Urinary bladder (tissue), 4 donors: Measurements from ENCODE around the gene ZBTB2. TPM values are rescaled to one million over a fixed set of nuclear protein-coding genes. Genes with fewer than 3 reads are reported as not detected.
A peak's percentile ranks its signal among the peaks of the same experiment; 100 is the strongest.

Experiments used
- DNase-seq: peaks from one replicate; pipeline ENCODE4 v3.0.0-alpha.2; 2015; ENCODE audit errors: extremely low spot score
- H3K27ac ChIP-seq: one replicate; pipeline ENCODE4 v1.5.1; 2013; ENCODE audit warnings: low read depth, mild to moderate bottlenecking, moderate library complexity
- H3K36me3 ChIP-seq: one replicate; pipeline ENCODE4 v1.6.1; 2013; ENCODE audit warnings: mild to moderate bottlenecking, moderate library complexity; ENCODE audit not compliant: insufficient read depth
- H3K4me1 ChIP-seq: one replicate; pipeline ENCODE4 v1.6.1; 2013; ENCODE audit warnings: mild to moderate bottlenecking, moderate library complexity; ENCODE audit not compliant: insufficient read depth
- H3K4me3 ChIP-seq: one replicate; pipeline ENCODE4 v1.5.1; 2013; ENCODE audit warnings: low read depth, low read length
- WGBS: extraction: QIAGEN DNeasy Blood & Tissue Kit; methylation state at CpG from one replicate; pipeline ENCODE4 v1.1.7; 2013; 5-methylcytosine and 5-hydroxymethylcytosine counted together
- polyA plus RNA-seq: library from polyadenylated mRNA; stranded (reverse); fragments of 200-250 nt; gene quantifications from one replicate; pipeline ENCODE4 v1.2.3, GENCODE V29; 2013
- total RNA-seq: library from RNA; depleted of rRNA; stranded (reverse); fragments of >200 nt; gene quantifications from one replicate; pipeline ENCODE4 v1.2.3, GENCODE V29; 2014
- donor health status: healthy with polysubstance abuse.
- donor health status: healthy.

ZBTB2 gene
- total and polyA plus RNA-seq, 2 donors = 10.3 to 14.2 TPM

- Histone ChIP-seq H3K4me3 (no peak overlapping the region), H3K36me3 (peaks cover 4% of the 10 kb centered on the region), H3K27ac (no peak overlapping the region), H3K4me1 (no peaks in the 10 kb centered on the region)
- WGBS = 96% methylated on average over 3 of the region's 3 CpGs
- DNase-seq = no peak
These were observed 23.4 kb upstream of the ZBTB2 start for GRCh38 chr6:151414641-151415260.

- 97% methylated on average over 8 of the region's 8 CpGs for WGBS
- DNase-seq = no peak
- H3K27ac ChIP-seq = no peak overlapping the region
- H3K4me3 ChIP-seq = no peak overlapping the region
- H3K36me3 ChIP-seq = peaks cover 4% of the 10 kb centered on the region
- H3K4me1 ChIP-seq = no peaks in the 10 kb centered on the region
These were observed 22.2 kb upstream of the ZBTB2 start for GRCh38 chr6:151413372-151414145.

GRCh38 chr6:151412909-151413308 is 21.6 kb upstream of the ZBTB2 start:
- Histone ChIP-seq H3K4me1 (no peaks in the 10 kb centered on the region), H3K4me3 (no peak overlapping the region), H3K36me3 (peaks cover 3% of the 10 kb centered on the region), H3K27ac (no peak overlapping the region)
- no peak for DNase-seq
- 90% methylated on average over 3 of the region's 3 CpGs for WGBS

GRCh38 chr6:151409679-151410078 is 18.3 kb upstream of the ZBTB2 start:
- no peak for DNase-seq
- H3K27ac ChIP-seq = no peak overlapping the region
- H3K36me3 ChIP-seq = no peaks in the 10 kb centered on the region
- no peak overlapping the region for H3K4me3 ChIP-seq
- 92% methylated on average over 7 of the region's 7 CpGs for WGBS
- no peaks in the 10 kb centered on the region for H3K4me1 ChIP-seq

GRCh38 chr6:151409260-151409659 is 17.9 kb upstream of the ZBTB2 start:
- WGBS = 88% methylated on average over 2 of the region's 2 CpGs
- DNase-seq = no peak
- Histone ChIP-seq H3K36me3 (no peaks in the 10 kb centered on the region), H3K27ac (no peak overlapping the region), H3K4me1 (no peaks in the 10 kb centered on the region), H3K4me3 (no peak overlapping the region)

GRCh38 chr6:151408858-151409257 is 17.5 kb upstream of the ZBTB2 start:
- Histone ChIP-seq H3K4me3 (no peak overlapping the region), H3K36me3 (no peaks in the 10 kb centered on the region), H3K27ac (no peak overlapping the region), H3K4me1 (no peaks in the 10 kb centered on the region)
- no peak for DNase-seq
- WGBS = 95% methylated on average over 2 of the region's 2 CpGs

GRCh38 chr6:151403919-151404308 is 12.6 kb upstream of the ZBTB2 start:
- no peak overlapping the region for H3K4me3 ChIP-seq
- H3K36me3 ChIP-seq = no peaks in the 10 kb centered on the region
- H3K4me1 ChIP-seq = no peaks in the 10 kb centered on the region
- H3K27ac ChIP-seq = no peak overlapping the region
- no peak for DNase-seq
- 86% methylated on average over 4 of the region's 4 CpGs for WGBS

- Histone ChIP-seq H3K4me1 (no peaks in the 10 kb centered on the region), H3K4me3 (no peak overlapping the region), H3K27ac (no peak overlapping the region), H3K36me3 (no peaks in the 10 kb centered on the region)
- no peak for DNase-seq
- WGBS = 99% methylated on average over 1 of the region's 1 CpG
These were observed 10.9 kb upstream of the ZBTB2 start for GRCh38 chr6:151402228-151402627.

- no peak overlapping the region for H3K4me3 ChIP-seq
- no peaks in the 10 kb centered on the region for H3K36me3 ChIP-seq
- whole genome bisulfite sequencing = 75% methylated on average over 6 of the region's 6 CpGs
- H3K27ac ChIP-seq = no peak overlapping the region
- no peaks in the 10 kb centered on the region for H3K4me1 ChIP-seq
- DNase-seq = no peak
These were observed 9.1 kb upstream of the ZBTB2 start for GRCh38 chr6:151400473-151400872.

- no peak for DNase-seq
- 84% methylated on average over 3 of the region's 3 CpGs for WGBS
- no peaks in the 10 kb centered on the region for H3K4me1 ChIP-seq
- no peak overlapping the region for H3K4me3 ChIP-seq
- H3K36me3 ChIP-seq = no peaks in the 10 kb centered on the region
- H3K27ac ChIP-seq = no peak overlapping the region
These were observed 8.3 kb upstream of the ZBTB2 start for GRCh38 chr6:151399679-151400078.

- WGBS = 69% methylated on average over 4 of the region's 4 CpGs
- Histone ChIP-seq H3K36me3 (no peaks in the 10 kb centered on the region), H3K4me3 (no peak overlapping the region), H3K4me1 (peaks cover 3% of the 10 kb centered on the region), H3K27ac (no peak overlapping the region)
- DNase-seq = no peak
These were observed 2.1 kb upstream of the ZBTB2 start for GRCh38 chr6:151393410-151393809.

GRCh38 chr6:151392427-151392826 is 1.1 kb upstream of the ZBTB2 start:
- DNase-seq = no peak
- no peak overlapping the region for H3K27ac ChIP-seq
- no peaks in the 10 kb centered on the region for H3K36me3 ChIP-seq
- 6% methylated on average over 3 of the region's 3 CpGs for WGBS
- peaks cover 3% of the 10 kb centered on the region for H3K4me1 ChIP-seq
- peak overlapping the region; percentile 73 for H3K4me3 ChIP-seq

GRCh38 chr6:151390851-151391470 is 398 bp downstream of the ZBTB2 start:
- Histone ChIP-seq H3K4me3 (peak overlapping the region; percentile 73), H3K4me1 (peaks cover 3% of the 10 kb centered on the region), H3K36me3 (no peaks in the 10 kb centered on the region), H3K27ac (peak overlapping the region; percentile 97)
- WGBS = under 1% methylated on average over 73 of the region's 78 CpGs
- DNase-seq = no peak

- Histone ChIP-seq H3K4me1 (peaks cover 3% of the 10 kb centered on the region), H3K36me3 (no peaks in the 10 kb centered on the region)
These were observed 996 bp downstream of the ZBTB2 start for GRCh38 chr6:151390276-151390850.

More at GRCh38 chr6:151390276-151390850, 996 bp downstream of the ZBTB2 start:
- WGBS = under 1% methylated on average over 79 of the region's 79 CpGs
- H3K4me3 ChIP-seq = peak overlapping the region; percentile 73
- peak overlapping the region; percentile 97 for H3K27ac ChIP-seq
- peak; percentile 95 for DNase-seq
